ENCODE results near the gene SMG5.

Gene SMG5

DNA sequence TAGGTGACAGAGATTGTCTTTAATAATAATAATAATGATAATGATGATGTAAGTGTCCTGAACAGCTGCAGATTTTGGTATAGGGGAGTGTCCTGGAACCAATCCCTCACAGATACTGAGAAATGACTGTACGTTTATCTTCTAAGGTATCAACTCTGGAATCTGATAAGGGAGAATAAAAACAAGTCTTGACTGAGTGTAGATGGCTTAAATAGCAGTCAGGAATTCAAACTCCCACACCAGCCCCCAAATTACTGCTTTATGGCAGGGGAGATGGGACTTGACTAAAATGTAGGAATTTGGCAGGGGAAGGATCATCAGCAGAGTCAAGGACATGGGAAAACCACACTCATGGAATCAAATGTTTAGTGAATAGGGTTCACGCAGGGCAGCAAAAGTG lies 22.6 kb upstream of the SMG5 start:
- Histone ChIP-seq H3K9ac (ENCODE audit: low read length) (no peak overlapping the region), H3K27me3 (replicated peaks; ENCODE audit: insufficient read depth, low read length) (no peaks in the 10 kb centered on the region), H2AFZ (ENCODE audit: low read length) (no peak overlapping the region), H3K27ac (ENCODE audit: low read length) (no peak overlapping the region), H3K4me1 (ENCODE audit: low read length) (no peaks in the 10 kb centered on the region), H3F3A (ENCODE audit: insufficient read depth, low read length) (peaks cover 6% of the 10 kb centered on the region; the same call in 1 of the 2 replicates), H3K9me3 (replicated peaks; ENCODE audit: insufficient read depth, low read length) (no peaks in the 10 kb centered on the region), H3K36me3 (replicated peaks; ENCODE audit: insufficient read depth, low read length) (peaks cover 12% of the 10 kb centered on the region; the same call in 1 of the 2 replicates), H3K4me2 (ENCODE audit: low read depth, low read length) (no peak overlapping the region), H3K4me3 (ENCODE audit: low read length) (no peak overlapping the region), H3K9me2 (replicated peaks; ENCODE audit: insufficient read depth, low read length) (no peaks in the 10 kb centered on the region), H3K79me2 (ENCODE audit: low read length) (no peaks in the 10 kb centered on the region), H4K20me1 (ENCODE audit: insufficient read depth, low read length) (no peaks in the 10 kb centered on the region)
- TF ChIP-seq EZH2 (optimal IDR thresholded peaks at IDR 0.05; ENCODE audit: low read depth, low read length) (no peak), EZH2phosphoT487 (IDR thresholded peaks at IDR 0.05; ENCODE audit: low read length) (no peak)
- TF ChIP-seq, protein P1, sequence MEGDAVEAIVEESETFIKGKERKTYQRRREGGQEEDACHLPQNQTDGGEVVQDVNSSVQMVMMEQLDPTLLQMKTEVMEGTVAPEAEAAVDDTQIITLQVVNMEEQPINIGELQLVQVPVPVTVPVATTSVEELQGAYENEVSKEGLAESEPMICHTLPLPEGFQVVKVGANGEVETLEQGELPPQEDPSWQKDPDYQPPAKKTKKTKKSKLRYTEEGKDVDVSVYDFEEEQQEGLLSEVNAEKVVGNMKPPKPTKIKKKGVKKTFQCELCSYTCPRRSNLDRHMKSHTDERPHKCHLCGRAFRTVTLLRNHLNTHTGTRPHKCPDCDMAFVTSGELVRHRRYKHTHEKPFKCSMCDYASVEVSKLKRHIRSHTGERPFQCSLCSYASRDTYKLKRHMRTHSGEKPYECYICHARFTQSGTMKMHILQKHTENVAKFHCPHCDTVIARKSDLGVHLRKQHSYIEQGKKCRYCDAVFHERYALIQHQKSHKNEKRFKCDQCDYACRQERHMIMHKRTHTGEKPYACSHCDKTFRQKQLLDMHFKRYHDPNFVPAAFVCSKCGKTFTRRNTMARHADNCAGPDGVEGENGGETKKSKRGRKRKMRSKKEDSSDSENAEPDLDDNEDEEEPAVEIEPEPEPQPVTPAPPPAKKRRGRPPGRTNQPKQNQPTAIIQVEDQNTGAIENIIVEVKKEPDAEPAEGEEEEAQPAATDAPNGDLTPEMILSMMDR (IDR thresholded peaks at IDR 0.05; ENCODE audit: low read length), result no peak
- DNase-seq, result no peak

DNA sequence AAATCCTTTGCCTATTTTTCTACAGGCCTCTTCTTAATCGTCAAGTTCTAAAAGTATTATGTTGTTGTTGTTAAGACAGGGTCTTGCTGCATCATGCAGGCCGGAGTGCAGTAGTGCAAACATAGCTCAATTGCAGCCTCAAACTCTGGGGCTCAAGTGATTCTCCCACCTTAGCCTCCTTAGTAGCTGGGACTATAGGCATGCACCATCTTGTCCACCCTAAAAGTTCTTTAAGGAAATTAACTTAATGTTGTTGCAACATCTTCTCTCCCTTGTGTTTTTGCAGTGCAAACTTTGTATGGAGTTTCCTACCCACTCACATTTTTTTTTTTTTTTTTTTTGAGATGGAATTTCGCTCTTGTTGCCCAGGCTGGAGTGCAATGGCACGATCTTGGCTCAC lies 20.6 kb upstream of the SMG5 start:
- no peak overlapping the region for H3K9ac ChIP-seq (ENCODE audit: low read length)
- no peak for TF ChIP-seq EZH2 (optimal IDR thresholded peaks at IDR 0.05; ENCODE audit: low read depth, low read length)
- TF ChIP-seq, protein P1 (IDR thresholded peaks at IDR 0.05; ENCODE audit: low read length), result no peak
- no peak for TF ChIP-seq EZH2phosphoT487 (IDR thresholded peaks at IDR 0.05; ENCODE audit: low read length)
- DNase-seq, result no peak
- no peaks in the 10 kb centered on the region for H3K79me2 ChIP-seq (ENCODE audit: low read length)
- peaks cover 7% of the 10 kb centered on the region; the same call in 1 of the 2 replicates for H3K36me3 ChIP-seq (replicated peaks; ENCODE audit: insufficient read depth, low read length)
- H2AFZ ChIP-seq (ENCODE audit: low read length), result no peak overlapping the region
- no peaks in the 10 kb centered on the region for H3K9me3 ChIP-seq (replicated peaks; ENCODE audit: insufficient read depth, low read length)
- no peaks in the 10 kb centered on the region for H4K20me1 ChIP-seq (ENCODE audit: insufficient read depth, low read length)
- no peaks in the 10 kb centered on the region for H3K4me1 ChIP-seq (ENCODE audit: low read length)
- H3K27me3 ChIP-seq (replicated peaks; ENCODE audit: insufficient read depth, low read length), result no peaks in the 10 kb centered on the region
- no peaks in the 10 kb centered on the region for H3K9me2 ChIP-seq (replicated peaks; ENCODE audit: insufficient read depth, low read length)
- no peak overlapping the region for H3K27ac ChIP-seq (ENCODE audit: low read length)
- no peak overlapping the region for H3K4me2 ChIP-seq (ENCODE audit: low read depth, low read length)
- H3K4me3 ChIP-seq (ENCODE audit: low read length), result no peak overlapping the region
- no peaks in the 10 kb centered on the region for H3F3A ChIP-seq (ENCODE audit: insufficient read depth, low read length)

DNA sequence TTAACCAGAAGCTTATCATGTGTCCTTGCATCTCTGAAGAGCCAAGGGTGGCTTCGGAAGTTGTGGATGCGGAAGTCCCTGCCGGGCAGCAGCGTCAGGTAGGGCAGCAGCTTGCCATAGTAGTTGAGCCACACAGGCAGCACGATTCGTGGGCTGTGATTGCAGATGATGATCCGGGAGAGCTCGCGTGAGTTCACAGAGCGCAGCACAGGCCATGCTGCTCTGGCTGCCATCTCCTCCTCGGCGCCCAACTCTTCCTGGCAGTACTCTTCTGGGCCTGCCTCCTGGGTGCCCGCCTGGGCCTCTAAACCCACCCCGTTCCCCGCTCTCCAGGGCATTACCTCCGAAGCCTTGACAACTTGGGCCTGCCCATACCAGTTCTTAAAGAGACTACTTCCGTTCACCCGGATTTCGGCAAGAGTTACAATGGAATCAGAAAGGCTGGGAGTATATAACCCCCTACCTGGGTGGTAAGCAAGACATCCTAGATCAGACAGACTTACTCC lies 16.3 kb upstream of the SMG5 start, which contains the start of gene VHLL:
Gene VHLL, minus strand, starts transcription at position 456 of the 506 bp plus-strand sequence. Its CDS starts 118 bp downstream, at position 338.
- Histone ChIP-seq H3K36me3 (replicated peaks; ENCODE audit: insufficient read depth, low read length) (no peaks in the 10 kb centered on the region), H3K27me3 (replicated peaks; ENCODE audit: insufficient read depth, low read length) (no peaks in the 10 kb centered on the region), H3K4me2 (ENCODE audit: low read depth, low read length) (no peak within 1 kb of the TSS), H3K4me1 (ENCODE audit: low read length) (peaks cover 10% of the 10 kb centered on the region; the same call in 1 of the 2 replicates), H3K9ac (ENCODE audit: low read length) (no peak within 1 kb of the TSS), H3K9me2 (replicated peaks; ENCODE audit: insufficient read depth, low read length) (no peaks in the 10 kb centered on the region), H2AFZ (ENCODE audit: low read length) (no peak within 1 kb of the TSS), H3K27ac (ENCODE audit: low read length) (no peak within 1 kb of the TSS), H3K79me2 (ENCODE audit: low read length) (peaks cover 9% of the 10 kb centered on the region), H4K20me1 (ENCODE audit: insufficient read depth, low read length) (no peaks in the 10 kb centered on the region), H3K4me3 (ENCODE audit: low read length) (no peak within 1 kb of the TSS), H3K9me3 (replicated peaks; ENCODE audit: insufficient read depth, low read length) (no peaks in the 10 kb centered on the region), H3F3A (ENCODE audit: insufficient read depth, low read length) (no peaks in the 10 kb centered on the region)
- TF ChIP-seq EZH2phosphoT487 (IDR thresholded peaks at IDR 0.05; ENCODE audit: low read length), result no peak
- DNase-seq, result no peak

DNA sequence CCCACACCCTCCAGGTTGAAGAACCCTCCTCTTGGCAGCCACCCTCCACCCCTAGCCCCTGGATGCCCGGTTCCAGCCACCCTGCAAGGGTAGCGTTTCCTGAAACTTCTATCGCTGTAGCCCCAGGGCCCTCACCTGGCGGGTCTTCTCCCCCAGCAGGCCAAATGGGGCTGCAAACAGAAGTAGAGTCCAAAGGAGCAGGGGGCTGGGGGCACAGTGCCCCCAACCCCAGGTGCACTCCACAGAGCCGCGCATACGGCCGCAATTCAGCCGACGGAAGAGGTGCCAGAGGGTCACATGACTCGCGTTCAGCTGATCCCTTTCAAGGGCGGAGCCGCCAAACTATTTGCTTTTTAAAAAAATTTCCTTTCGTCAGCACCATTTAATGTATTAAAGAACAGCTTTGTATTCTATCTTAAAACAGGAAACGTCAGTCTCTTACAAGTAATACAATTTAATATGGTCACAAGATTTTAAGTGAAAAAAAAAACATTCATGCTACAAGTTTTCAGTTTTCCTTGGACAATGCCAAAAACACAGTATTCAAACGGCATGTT lies 12.8 kb upstream of the SMG5 start, which contains the start of gene GLMP:
Gene GLMP, minus strand, starts transcription at position 289 of the 557 bp plus-strand sequence. Its CDS starts 34 bp downstream, at position 255.
- Histone ChIP-seq H3K9ac (ENCODE audit: low read length) (peak within 1 kb of the TSS; percentile 68), H3K9me2 (replicated peaks; ENCODE audit: insufficient read depth, low read length) (no peaks in the 10 kb centered on the region), H3K36me3 (replicated peaks; ENCODE audit: insufficient read depth, low read length) (no peaks in the 10 kb centered on the region), H3K4me1 (ENCODE audit: low read length) (peaks cover 10% of the 10 kb centered on the region; the same call in 1 of the 2 replicates), H3K27me3 (replicated peaks; ENCODE audit: insufficient read depth, low read length) (no peaks in the 10 kb centered on the region), H3K27ac (ENCODE audit: low read length) (no peak within 1 kb of the TSS), H3K4me2 (ENCODE audit: low read depth, low read length) (peak within 1 kb of the TSS; percentile 92), H4K20me1 (ENCODE audit: insufficient read depth, low read length) (no peaks in the 10 kb centered on the region), H3K4me3 (ENCODE audit: low read length) (peak within 1 kb of the TSS; percentile 90), H3K9me3 (replicated peaks; ENCODE audit: insufficient read depth, low read length) (no peaks in the 10 kb centered on the region), H3F3A (ENCODE audit: insufficient read depth, low read length) (no peaks in the 10 kb centered on the region), H3K79me2 (ENCODE audit: low read length) (peaks cover 9% of the 10 kb centered on the region), H2AFZ (ENCODE audit: low read length) (peak within 1 kb of the TSS; percentile 97)
- TF ChIP-seq EZH2phosphoT487 (IDR thresholded peaks at IDR 0.05; ENCODE audit: low read length), result no peak
- TF ChIP-seq, protein P1 (IDR thresholded peaks at IDR 0.05; ENCODE audit: low read length), result no peak
- TF ChIP-seq EZH2 (optimal IDR thresholded peaks at IDR 0.05; ENCODE audit: low read depth, low read length), result no peak
- DNase-seq, result peak; percentile 77

Data from MM.1S (cell line).